HCT116 (cell line): ENCODE results near the gene CDH3. TPM values are rescaled to one million over a fixed set of nuclear protein-coding genes. Genes with fewer than 3 reads are reported as not detected.

Source experiments
- ATAC-seq: fragments of 200-7000 bp; cut with Tn5 transposase; 2 replicates; pipeline ENCODE4 v1.9.1; 2020; ENCODE audit warnings: mild to moderate bottlenecking, moderate library complexity
- BruUV-seq: library from RNA; stranded (reverse); fragments of 400-500 nt; replicated peaks from 2 replicates; lab custom pipeline; 2021; lab: Mats Ljungman, UMichigan
- CTCF ChIA-PET: fragments of 300-600 bp; sonication (Branson Sonifier 250); formaldehyde crosslinking; loops from one replicate; lab custom pipeline; 2021; ENCODE audit warnings: antibody characterized with exemption; lab: Charles Lee
- POLR2A ChIA-PET: fragments of 300-600, 350-600 bp; sonication (Branson Sonifier 250); formaldehyde crosslinking; loops from one replicate; lab custom pipeline; 2021; ENCODE audit warnings: antibody characterized with exemption; lab: Charles Lee
- RAD21 ChIA-PET, 2 experiments: fragments of 300-600 bp; sonication (Branson Sonifier 250); formaldehyde crosslinking; loops; one replicate each; lab custom pipeline; 2023; ENCODE audit warnings: low total read pairs in 2 of 2; ENCODE audit not compliant: uncharacterized antibody in 2 of 2, unreplicated experiment in 2 of 2, low non-redundant PET in 1 of 2; lab: Charles Lee
- DNase-seq: peaks from one replicate; pipeline ENCODE4 v3.0.0-alpha.2; 2010; ENCODE audit warnings: low read depth, low spot score
- H2AFZ ChIP-seq: fragments of 200-600 bp; shearing (Covaris generic), sonication (generic); 2 replicates; pipeline ENCODE4 v1.6.1; 2017; ENCODE audit warnings: low read depth, mixed run types, mixed read lengths, antibody characterized with exemption, low read length; ENCODE audit not compliant: poor library complexity, severe bottlenecking
- H3K27ac ChIP-seq: 2 replicates; pipeline ENCODE4 v1.5.1; 2012; ENCODE audit warnings: low read depth, low read length
- H3K27me3 ChIP-seq: fragments of 200-600 bp; sonication (generic); 2 replicates; pipeline ENCODE4 v1.6.1; 2016; ENCODE audit warnings: mixed run types, low read length, mixed read lengths; ENCODE audit not compliant: insufficient read depth
- H3K36me3 ChIP-seq, 2 experiments: fragments of 200-500 bp in 1 of 2; fragments of 200-600 bp in 1 of 2; sonication (Bioruptor generic) in 1 of 2; sonication (generic) in 1 of 2; 2 replicates each; pipeline versions ENCODE4 v1.5.1 to v1.6.1; 2014 to 2016; ENCODE audit warnings: low read length in 2 of 2, inconsistent platforms in 1 of 2, mixed read lengths in 1 of 2, mixed run types in 1 of 2; ENCODE audit not compliant: insufficient read depth in 2 of 2, control insufficient read depth in 1 of 2
- H3K4me1 ChIP-seq, 2 experiments: fragments of 200-600 bp in 1 of 2; sonication (generic) in 1 of 2; 2 replicates each; pipeline versions ENCODE4 v1.5.1 to v1.6.1; 2012 to 2017; ENCODE audit warnings: low read length in 2 of 2, inconsistent platforms in 1 of 2, mild to moderate bottlenecking in 1 of 2, mixed read lengths in 1 of 2, mixed run types in 1 of 2, moderate library complexity in 1 of 2; ENCODE audit not compliant: insufficient read depth in 2 of 2, control insufficient read depth in 1 of 2
- H3K4me2 ChIP-seq: fragments of 200-600 bp; sonication (generic); 2 replicates; pipeline ENCODE4 v1.6.1; 2017; ENCODE audit warnings: mixed run types, low read length, mixed read lengths
- H3K4me3 ChIP-seq, 2 experiments: fragments of 200-600 bp in 1 of 2; sonication (generic) in 1 of 2; replicated peaks in 1 of 2; 2 replicates each; pipeline ENCODE4 v1.5.1; 2011 to 2016; ENCODE audit warnings: low read length in 2 of 2, control low read depth in 1 of 2, low read depth in 1 of 2, mild to moderate bottlenecking in 1 of 2, mixed read lengths in 1 of 2, mixed run types in 1 of 2
- H3K79me2 ChIP-seq: fragments of 200-600 bp; sonication (generic); 2 replicates; pipeline ENCODE4 v1.6.1; 2017; ENCODE audit warnings: mild to moderate bottlenecking, mixed run types, low read length, moderate library complexity, mixed read lengths; ENCODE audit not compliant: insufficient read depth
- H3K9ac ChIP-seq: fragments of 200-600 bp; sonication (generic); 2 replicates; pipeline ENCODE4 v1.6.1; 2016; ENCODE audit warnings: low read length, mixed read lengths
- H3K9me2 ChIP-seq: fragments of 200-600 bp; sonication (generic), shearing (Covaris generic); 2 replicates; pipeline ENCODE4 v1.6.1; 2017; ENCODE audit warnings: mixed run types, mild to moderate bottlenecking, moderate library complexity; ENCODE audit not compliant: insufficient read depth
- H3K9me3 ChIP-seq, 2 experiments: fragments of 200-500 bp in 1 of 2; fragments of 200-600 bp in 1 of 2; sonication (Bioruptor generic) in 1 of 2; sonication (generic) in 1 of 2; 2 replicates each; pipeline ENCODE4 v1.6.1; 2014 to 2017; ENCODE audit warnings: low read length in 2 of 2, mixed read lengths in 2 of 2, inconsistent platforms in 1 of 2, low read depth in 1 of 2, mild to moderate bottlenecking in 1 of 2, mixed run types in 1 of 2, moderate library complexity in 1 of 2; ENCODE audit not compliant: control insufficient read depth in 1 of 2, insufficient read depth in 1 of 2
- H4K20me1 ChIP-seq: fragments of 200-600 bp; sonication (generic), shearing (Covaris generic); 2 replicates; pipeline ENCODE4 v1.6.1; 2017; ENCODE audit warnings: mixed run types, mild to moderate bottlenecking, moderate library complexity; ENCODE audit not compliant: insufficient read depth
- CBX3 ChIP-seq: IDR thresholded peaks from 2 replicates; pipeline ENCODE4 v1.6.1; 2012; ENCODE audit warnings: low read depth
- CEBPB ChIP-seq: IDR thresholded peaks from 2 replicates; pipeline ENCODE4 v1.6.1; 2012; ENCODE audit warnings: low read depth
- EGR1 ChIP-seq: IDR thresholded peaks from 2 replicates; pipeline ENCODE4 v1.6.1; 2012; ENCODE audit warnings: low read depth
- ELF1 ChIP-seq: IDR thresholded peaks from 2 replicates; pipeline ENCODE4 v1.6.1; 2012; ENCODE audit warnings: low read depth, borderline replicate concordance
- EZH2 ChIP-seq: fragments of 200-600 bp; sonication (generic); IDR thresholded peaks from 2 replicates; pipeline ENCODE4 v1.6.1; 2017; ENCODE audit warnings: antibody characterized with exemption, mixed run types
- EZH2phosphoT487 ChIP-seq: fragments of 200-600 bp; IDR thresholded peaks from 2 replicates; pipeline ENCODE4 v1.6.1; 2018; ENCODE audit warnings: antibody characterized with exemption, borderline replicate concordance
- FOSL1 ChIP-seq: IDR thresholded peaks from 2 replicates; pipeline ENCODE4 v1.6.1; 2012; ENCODE audit warnings: low read depth
- JUND ChIP-seq: IDR thresholded peaks from 2 replicates; pipeline ENCODE4 v1.6.1; 2012
- POLR2A ChIP-seq: IDR thresholded peaks from 2 replicates; pipeline ENCODE4 v1.7.0; 2011; ENCODE audit warnings: borderline replicate concordance; ENCODE audit not compliant: insufficient read depth, insufficient read length; ENCODE audit errors: extremely low read depth
- POLR2AphosphoS5 ChIP-seq: IDR thresholded peaks from 2 replicates; pipeline ENCODE4 v1.6.1; 2011; ENCODE audit warnings: mild to moderate bottlenecking, low read depth, low read length, moderate library complexity
- RAD21 ChIP-seq: IDR thresholded peaks from 2 replicates; pipeline ENCODE4 v1.6.1; 2012; ENCODE audit warnings: low read depth, mild to moderate bottlenecking
- SIN3A ChIP-seq: IDR thresholded peaks from 2 replicates; pipeline ENCODE4 v1.6.1; 2012; ENCODE audit warnings: low read depth
- SP1 ChIP-seq: IDR thresholded peaks from 2 replicates; pipeline ENCODE4 v1.6.1; 2012; ENCODE audit warnings: low read depth
- SRF ChIP-seq: IDR thresholded peaks from 2 replicates; pipeline ENCODE4 v1.6.1; 2012; ENCODE audit warnings: low read depth
- YY1 ChIP-seq: IDR thresholded peaks from 2 replicates; pipeline ENCODE4 v1.6.1; 2011; ENCODE audit warnings: low read length, low read depth, moderate library complexity, mild to moderate bottlenecking; ENCODE audit not compliant: insufficient replicate concordance; ENCODE audit errors: extremely low read depth
- ZNF274 ChIP-seq: fragments of 200-500 bp; sonication (Bioruptor generic); IDR thresholded peaks from 2 replicates; pipeline ENCODE4 v1.6.1; 2014; ENCODE audit warnings: mild to moderate bottlenecking, low read depth, low read length, inconsistent platforms
- intact Hi-C: fragments of 100-400 bp; cut with micrococcal nuclease; formaldehyde crosslinking; loops from 2 replicates; pipeline ENCODE4 v1.10.0; 2022
- total RNA-seq: library from RNA; stranded (reverse); gene quantifications from one replicate; pipeline ENCODE4 v1.2.1, GENCODE V29; 2021; ENCODE audit not compliant: unreplicated experiment
- TF ChIP-seq, protein P1 (sequence below): IDR thresholded peaks from 2 replicates; pipeline ENCODE4 v1.6.1; 2011; ENCODE audit warnings: mild to moderate bottlenecking, low read length, moderate library complexity; ENCODE audit not compliant: insufficient replicate concordance; ENCODE audit errors: extremely low read depth
- TF ChIP-seq, protein P2 (sequence below): IDR thresholded peaks from 2 replicates; pipeline ENCODE4 v1.6.1; 2012; ENCODE audit warnings: low read depth
- TF ChIP-seq, protein P3 (sequence below): IDR thresholded peaks from 2 replicates; pipeline ENCODE4 v1.6.1; 2012

The CDH3 gene
- total RNA-seq, 1 experiment from 2014 or later, result 94.7 TPM

DNA sequence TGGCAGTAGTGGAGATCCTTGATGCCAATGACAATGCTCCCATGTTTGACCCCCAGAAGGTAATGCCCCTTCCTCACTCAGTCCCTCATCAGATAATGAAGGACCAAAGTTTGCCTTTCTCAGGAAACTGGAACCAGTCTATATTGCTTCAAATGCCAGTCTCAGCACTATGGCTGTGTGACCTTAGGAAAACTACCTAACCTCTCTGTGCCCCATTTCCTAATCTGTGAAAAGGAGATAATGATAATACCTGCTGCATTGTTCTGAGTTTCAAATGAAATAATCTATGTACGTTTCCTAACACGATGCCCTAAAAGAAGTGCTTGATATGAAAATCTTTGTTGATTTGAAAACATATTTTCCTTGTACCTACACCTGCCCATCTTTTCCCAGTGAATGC is 35.9 kb downstream of the CDH3 start:
- no peak overlapping the region for H3K4me3 ChIP-seq
- H3K27ac ChIP-seq, result no peak overlapping the region
- H3K9ac ChIP-seq, result no peak overlapping the region
- H4K20me1 ChIP-seq, result no peaks in the 10 kb centered on the region
- BruUV-seq, result no TSS peak
- ChIA-PET POLR2A (no interaction called here), CTCF (no interaction called here), RAD21 (no interaction called here)
- H3K79me2 ChIP-seq, result peaks cover 12% of the 10 kb centered on the region; the same call in 1 of the 2 replicates
- ATAC-seq (no peak), DNase-seq (no peak)
- H2AFZ ChIP-seq, result no peak overlapping the region
- no peak overlapping the region for H3K4me2 ChIP-seq
- intact Hi-C loops, result no loop called here
- peaks cover 39 to 46% of the 10 kb centered on the region in 2 experiments for H3K36me3 ChIP-seq
- H3K9me3 ChIP-seq, result no peaks in the 10 kb centered on the region
- TF ChIP-seq SRF (no peak), ELF1 (no peak), CEBPB (no peak), EZH2phosphoT487 (no peak), POLR2A (no peak), JUND (no peak), SIN3A (no peak), POLR2AphosphoS5 (no peak), RAD21 (no peak), EZH2 (no peak), YY1 (no peak), SP1 (no peak), CBX3 (no peak), ZNF274 (no peak), FOSL1 (no peak), EGR1 (no peak)
- TF ChIP-seq, protein P1, sequence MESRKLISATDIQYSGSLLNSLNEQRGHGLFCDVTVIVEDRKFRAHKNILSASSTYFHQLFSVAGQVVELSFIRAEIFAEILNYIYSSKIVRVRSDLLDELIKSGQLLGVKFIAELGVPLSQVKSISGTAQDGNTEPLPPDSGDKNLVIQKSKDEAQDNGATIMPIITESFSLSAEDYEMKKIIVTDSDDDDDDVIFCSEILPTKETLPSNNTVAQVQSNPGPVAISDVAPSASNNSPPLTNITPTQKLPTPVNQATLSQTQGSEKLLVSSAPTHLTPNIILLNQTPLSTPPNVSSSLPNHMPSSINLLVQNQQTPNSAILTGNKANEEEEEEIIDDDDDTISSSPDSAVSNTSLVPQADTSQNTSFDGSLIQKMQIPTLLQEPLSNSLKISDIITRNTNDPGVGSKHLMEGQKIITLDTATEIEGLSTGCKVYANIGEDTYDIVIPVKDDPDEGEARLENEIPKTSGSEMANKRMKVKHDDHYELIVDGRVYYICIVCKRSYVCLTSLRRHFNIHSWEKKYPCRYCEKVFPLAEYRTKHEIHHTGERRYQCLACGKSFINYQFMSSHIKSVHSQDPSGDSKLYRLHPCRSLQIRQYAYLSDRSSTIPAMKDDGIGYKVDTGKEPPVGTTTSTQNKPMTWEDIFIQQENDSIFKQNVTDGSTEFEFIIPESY, result no peak
- TF ChIP-seq, protein P2, sequence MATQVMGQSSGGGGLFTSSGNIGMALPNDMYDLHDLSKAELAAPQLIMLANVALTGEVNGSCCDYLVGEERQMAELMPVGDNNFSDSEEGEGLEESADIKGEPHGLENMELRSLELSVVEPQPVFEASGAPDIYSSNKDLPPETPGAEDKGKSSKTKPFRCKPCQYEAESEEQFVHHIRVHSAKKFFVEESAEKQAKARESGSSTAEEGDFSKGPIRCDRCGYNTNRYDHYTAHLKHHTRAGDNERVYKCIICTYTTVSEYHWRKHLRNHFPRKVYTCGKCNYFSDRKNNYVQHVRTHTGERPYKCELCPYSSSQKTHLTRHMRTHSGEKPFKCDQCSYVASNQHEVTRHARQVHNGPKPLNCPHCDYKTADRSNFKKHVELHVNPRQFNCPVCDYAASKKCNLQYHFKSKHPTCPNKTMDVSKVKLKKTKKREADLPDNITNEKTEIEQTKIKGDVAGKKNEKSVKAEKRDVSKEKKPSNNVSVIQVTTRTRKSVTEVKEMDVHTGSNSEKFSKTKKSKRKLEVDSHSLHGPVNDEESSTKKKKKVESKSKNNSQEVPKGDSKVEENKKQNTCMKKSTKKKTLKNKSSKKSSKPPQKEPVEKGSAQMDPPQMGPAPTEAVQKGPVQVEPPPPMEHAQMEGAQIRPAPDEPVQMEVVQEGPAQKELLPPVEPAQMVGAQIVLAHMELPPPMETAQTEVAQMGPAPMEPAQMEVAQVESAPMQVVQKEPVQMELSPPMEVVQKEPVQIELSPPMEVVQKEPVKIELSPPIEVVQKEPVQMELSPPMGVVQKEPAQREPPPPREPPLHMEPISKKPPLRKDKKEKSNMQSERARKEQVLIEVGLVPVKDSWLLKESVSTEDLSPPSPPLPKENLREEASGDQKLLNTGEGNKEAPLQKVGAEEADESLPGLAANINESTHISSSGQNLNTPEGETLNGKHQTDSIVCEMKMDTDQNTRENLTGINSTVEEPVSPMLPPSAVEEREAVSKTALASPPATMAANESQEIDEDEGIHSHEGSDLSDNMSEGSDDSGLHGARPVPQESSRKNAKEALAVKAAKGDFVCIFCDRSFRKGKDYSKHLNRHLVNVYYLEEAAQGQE, result no peak
- TF ChIP-seq, protein P3, sequence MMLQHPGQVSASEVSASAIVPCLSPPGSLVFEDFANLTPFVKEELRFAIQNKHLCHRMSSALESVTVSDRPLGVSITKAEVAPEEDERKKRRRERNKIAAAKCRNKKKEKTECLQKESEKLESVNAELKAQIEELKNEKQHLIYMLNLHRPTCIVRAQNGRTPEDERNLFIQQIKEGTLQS, result no peak
- peaks cover 0 to 5% of the 10 kb centered on the region in 2 experiments; a peak in 2 of 4 replicates for H3K4me1 ChIP-seq
- no peaks in the 10 kb centered on the region for H3K27me3 ChIP-seq
- H3K9me2 ChIP-seq, result no peaks in the 10 kb centered on the region
